ENCODE measurements around the gene PDIA5. TPM values are rescaled to one million over a fixed set of nuclear protein-coding genes. Genes with fewer than 3 reads are reported as not detected.
A peak's percentile ranks its signal among the peaks of the same experiment; 100 is the strongest.

PDIA5 gene
- total RNA-seq, 2 donors from 2014 or later: 57.5 to 68.3 TPM

DNA sequence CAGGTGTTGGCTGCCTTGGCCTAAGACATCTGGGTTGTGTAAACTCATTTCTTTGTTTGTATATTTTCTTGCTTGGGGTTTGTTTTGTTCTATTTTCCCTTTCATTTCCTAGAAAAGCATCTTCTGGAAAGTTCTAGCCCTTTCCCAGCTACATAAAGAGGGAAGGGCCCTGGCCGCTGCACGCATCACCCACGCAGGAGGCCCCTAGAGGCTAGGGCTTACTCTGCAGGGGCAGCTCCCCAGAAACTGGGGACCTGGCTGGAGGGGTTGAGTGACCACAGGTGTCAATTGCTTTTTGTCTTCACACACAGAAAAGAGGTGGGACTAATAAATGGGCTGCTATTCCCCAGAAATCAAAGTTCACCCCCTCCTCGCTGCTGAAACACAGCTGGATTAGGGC is 52.6 kb downstream of the PDIA5 start:
- no peak overlapping the region for H3K9ac ChIP-seq (ENCODE audit: extremely low read depth, low read length, poor library complexity, severe bottlenecking)
- no peaks in the 10 kb centered on the region for H3K27me3 Mint-ChIP-seq (ENCODE audit: insufficient read depth)
- no peaks in the 10 kb centered on the region for H3K9me3 ChIP-seq (ENCODE audit: control insufficient read depth, low read length)
- H3K4me3 Mint-ChIP-seq: no peak overlapping the region
- no peaks in the 10 kb centered on the region for H3K4me1 Mint-ChIP-seq
- peak; percentile 44 for DNase-seq
- no peaks in the 10 kb centered on the region for H3K9me3 Mint-ChIP-seq
- 93 to 96% methylated on average over 3 to 4 of the region's 4 CpGs for WGBS, 2 experiments (ENCODE audit: insufficient coverage in 1 of 2, insufficient read length in 1 of 2)
- no peak overlapping the region for H3K27ac Mint-ChIP-seq
- H3K27ac ChIP-seq (ENCODE audit: low read depth, low read length): no peak overlapping the region
- peak; percentile 57 for TF ChIP-seq CTCF (conservative IDR thresholded peaks at IDR 0.05)
- H3K4me3 ChIP-seq (ENCODE audit: low read length): no peak overlapping the region
- H3K36me3 ChIP-seq (ENCODE audit: control insufficient read depth, insufficient read depth, low read length): peaks cover 94% of the 10 kb centered on the region
- peaks cover 84% of the 10 kb centered on the region for H3K36me3 Mint-ChIP-seq (ENCODE audit: low read depth)
- no peaks in the 10 kb centered on the region for H3K27me3 ChIP-seq (ENCODE audit: control insufficient read depth, insufficient read depth, low read length, poor library complexity, severe bottlenecking)
- no peaks in the 10 kb centered on the region for H3K4me1 ChIP-seq (ENCODE audit: control insufficient read depth, insufficient read depth, low read length)

GRCh38 chr3:123119802-123120201 is 53.0 kb downstream of the PDIA5 start:
- H3K9me3 ChIP-seq (ENCODE audit: control insufficient read depth, low read length): no peaks in the 10 kb centered on the region
- Mint-ChIP-seq H3K9me3 (no peaks in the 10 kb centered on the region), H3K4me1 (no peaks in the 10 kb centered on the region), H3K36me3 (ENCODE audit: low read depth) (peaks cover 84% of the 10 kb centered on the region), H3K27ac (no peak overlapping the region), H3K4me3 (no peak overlapping the region), H3K27me3 (ENCODE audit: insufficient read depth) (no peaks in the 10 kb centered on the region)
- H3K27ac ChIP-seq (ENCODE audit: low read depth, low read length): no peak overlapping the region
- H3K4me1 ChIP-seq (ENCODE audit: control insufficient read depth, insufficient read depth, low read length): no peaks in the 10 kb centered on the region
- peaks cover 94% of the 10 kb centered on the region for H3K36me3 ChIP-seq (ENCODE audit: control insufficient read depth, insufficient read depth, low read length)
- H3K9ac ChIP-seq (ENCODE audit: extremely low read depth, low read length, poor library complexity, severe bottlenecking): no peak overlapping the region
- no peak for TF ChIP-seq CTCF (conservative IDR thresholded peaks at IDR 0.05)
- H3K27me3 ChIP-seq (ENCODE audit: control insufficient read depth, insufficient read depth, low read length, poor library complexity, severe bottlenecking): no peaks in the 10 kb centered on the region
- no peak overlapping the region for H3K4me3 ChIP-seq (ENCODE audit: low read length)
- DNase-seq: peak; percentile 38
- 89 to 94% methylated on average over 5 of the region's 5 CpGs for WGBS, 2 experiments (ENCODE audit: insufficient coverage in 1 of 2, insufficient read length in 1 of 2)

GRCh38 chr3:123120573-123120972 is 53.7 kb downstream of the PDIA5 start:
- Histone ChIP-seq H3K9me3 (ENCODE audit: control insufficient read depth, low read length) (no peaks in the 10 kb centered on the region), H3K27me3 (ENCODE audit: control insufficient read depth, insufficient read depth, low read length, poor library complexity, severe bottlenecking) (no peaks in the 10 kb centered on the region), H3K27ac (ENCODE audit: low read depth, low read length) (no peak overlapping the region), H3K4me3 (ENCODE audit: low read length) (no peak overlapping the region), H3K36me3 (ENCODE audit: control insufficient read depth, insufficient read depth, low read length) (peaks cover 94% of the 10 kb centered on the region), H3K9ac (ENCODE audit: extremely low read depth, low read length, poor library complexity, severe bottlenecking) (no peak overlapping the region), H3K4me1 (ENCODE audit: control insufficient read depth, insufficient read depth, low read length) (no peaks in the 10 kb centered on the region)
- Mint-ChIP-seq H3K9me3 (no peaks in the 10 kb centered on the region), H3K4me1 (no peaks in the 10 kb centered on the region), H3K27ac (no peak overlapping the region), H3K4me3 (no peak overlapping the region), H3K36me3 (ENCODE audit: low read depth) (peaks cover 84% of the 10 kb centered on the region), H3K27me3 (ENCODE audit: insufficient read depth) (no peaks in the 10 kb centered on the region)
- no peak for DNase-seq
- TF ChIP-seq CTCF (conservative IDR thresholded peaks at IDR 0.05): no peak
- 94 to 96% methylated on average over 4 of the region's 4 CpGs for WGBS, 2 experiments (ENCODE audit: insufficient coverage in 1 of 2, insufficient read length in 1 of 2)
